GM12801 (cell line): ENCODE data around the gene ZBTB16.

ENCODE experiments used
- CTCF ChIP-seq: IDR thresholded peaks from one replicate; pipeline ENCODE4 v1.5.1; 2011; ENCODE audit warnings: control low read depth; ENCODE audit not compliant: insufficient read length; ENCODE audit errors: extremely low read depth

Gene ZBTB16

GRCh38 chr11:114121138-114121537, 61.6 kb downstream of the ZBTB16 start:
- TF ChIP-seq CTCF: no peak

GRCh38 chr11:114121804-114122504, 62.4 kb downstream of the ZBTB16 start:
- no peak for TF ChIP-seq CTCF

GRCh38 chr11:114122686-114123085, 63.2 kb downstream of the ZBTB16 start:
- no peak for TF ChIP-seq CTCF

- no peak for TF ChIP-seq CTCF
Observed at GRCh38 chr11:114123692-114124330, 64.3 kb downstream of the ZBTB16 start.

GRCh38 chr11:114124601-114125144, 65.2 kb downstream of the ZBTB16 start:
- no peak for TF ChIP-seq CTCF

- no peak for TF ChIP-seq CTCF
Observed at GRCh38 chr11:114125531-114125930, 66.0 kb downstream of the ZBTB16 start.

- TF ChIP-seq CTCF: no peak
Observed at GRCh38 chr11:114125959-114126358, 66.4 kb downstream of the ZBTB16 start.
